H1 (cell line): ENCODE results near the gene TRIM21. TPM values are rescaled to one million over a fixed set of nuclear protein-coding genes. Genes with fewer than 3 reads are reported as not detected.

Experiments
- CHD7 ChIP-seq: fragments of 300-600 bp; sonication (generic); IDR thresholded peaks from 2 replicates; pipeline ENCODE4 v1.7.1; 2012; ENCODE audit warnings: low read length, moderate library complexity, mild to moderate bottlenecking, inconsistent platforms; ENCODE audit not compliant: insufficient replicate concordance
- KDM1A ChIP-seq: fragments of 200-600, 300-600 bp; sonication (generic); IDR thresholded peaks from 2 replicates; pipeline ENCODE4 v1.7.1; 2016; ENCODE audit warnings: mild to moderate bottlenecking, low read length, borderline replicate concordance
- polyA plus RNA-seq, 7 experiments: library from polyadenylated mRNA; depleted of rRNA in 3 of 7; stranded (reverse) in 5 of 7; unstranded in 2 of 7; fragments of >200 nt in 5 of 7; fragments of 200-250 nt in 2 of 7; gene quantifications; 1 replicate in 5 of 7; 2 replicates in 1 of 7; 4 replicates in 1 of 7; pipeline versions ENCODE4 v1.2.1 to v1.2.3, GENCODE V29; 2011 to 2013; ENCODE audit warnings: missing spikeins in 2 of 7, mixed read lengths in 2 of 7
- total RNA-seq: library from RNA; stranded (reverse); fragmentation: NEBNext Ultra II Directional; extraction: Animal tissue kit (Norgen Biotek cat#: 25700); gene quantifications from 2 replicates; pipeline ENCODE4 v1.2.1, GENCODE V29; 2021

The TRIM21 gene
- total and polyA plus RNA-seq, 2 of the 8 experiments (the other 6 are each of a cell fraction or from before 2014, with no cell fraction given), result 15.6 to 16.7 TPM

- no peak for TF ChIP-seq CHD7
- TF ChIP-seq KDM1A, result no peak
Observed at GRCh38 chr11:4430051-4430450, 36.5 kb upstream of the TRIM21 start (continued).
